Subcutaneous adipose tissue (tissue), 4 donors: ENCODE measurements around the gene CPA1. TPM values are rescaled to one million over a fixed set of nuclear protein-coding genes. Genes with fewer than 3 reads are reported as not detected.

Experiments used
- total RNA-seq, 4 donors: library from RNA; depleted of rRNA; stranded (reverse); fragments of >200 nt; gene quantifications; one replicate each; pipeline ENCODE4 v1.1.0, GENCODE V29; 2016
- TF ChIP-seq, protein P1 (sequence below): fragments of 450-650 bp; IDR thresholded peaks from one replicate; pipeline ENCODE4 v1.5.1; 2016; ENCODE audit warnings: low read depth, mild to moderate bottlenecking, control low read depth, antibody characterized with exemption, moderate library complexity

The CPA1 gene
- 1 to 10 TPM in 2 of 4 donors, under 1 TPM in 1, not detected in 1; 0.66 to 5.1 (median 3.3) TPM for total RNA-seq

DNA sequence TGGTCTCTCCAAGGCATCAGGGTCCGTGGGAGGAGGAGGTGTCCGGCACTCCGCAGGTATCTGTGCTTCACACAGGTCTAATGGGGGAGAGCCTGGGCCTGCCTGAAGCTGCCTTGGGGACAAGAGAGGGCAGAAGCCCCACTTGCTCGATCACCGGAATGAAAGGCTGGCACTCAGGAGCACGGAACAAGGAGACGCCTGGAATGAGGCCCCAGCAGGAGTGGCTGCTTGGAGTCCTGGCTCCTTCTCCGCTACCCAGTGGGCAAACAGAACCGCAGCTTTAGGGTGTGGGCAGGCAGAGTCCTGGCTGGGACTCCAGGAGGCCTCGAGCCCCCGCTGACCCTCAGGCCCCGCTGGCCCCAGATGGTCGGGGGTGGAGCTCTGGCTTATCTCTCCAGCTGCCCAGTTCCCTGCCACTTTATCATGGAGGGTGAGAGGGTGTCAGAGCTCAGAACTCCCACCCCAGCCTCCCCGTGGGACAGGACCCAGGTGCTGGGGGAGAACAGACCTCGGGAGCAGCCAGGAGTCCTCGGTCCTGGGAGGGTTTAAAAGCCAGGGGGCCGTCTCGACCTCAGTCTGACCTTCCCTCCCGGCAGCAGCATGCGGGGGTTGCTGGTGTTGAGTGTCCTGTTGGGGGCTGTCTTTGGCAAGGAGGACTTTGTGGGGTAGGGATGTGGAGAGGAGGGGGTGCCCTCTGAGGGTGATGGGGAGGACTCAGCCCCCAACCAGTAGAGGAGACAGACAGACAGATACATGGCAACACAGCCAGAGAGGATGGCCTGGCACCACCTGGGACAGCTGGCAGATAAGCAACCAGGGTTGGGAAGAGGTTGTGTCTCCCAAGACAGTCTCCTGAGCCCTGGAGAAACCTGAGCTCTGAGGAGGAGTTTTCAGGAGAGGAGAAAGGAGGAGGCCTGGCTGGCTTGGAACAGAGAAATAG lies at the start of gene CPA1:
CPA1 (plus strand) TSS at position 574 of the 940 bp plus-strand sequence; CDS start at position 601, 27 bp downstream.
- TF ChIP-seq, protein P1, sequence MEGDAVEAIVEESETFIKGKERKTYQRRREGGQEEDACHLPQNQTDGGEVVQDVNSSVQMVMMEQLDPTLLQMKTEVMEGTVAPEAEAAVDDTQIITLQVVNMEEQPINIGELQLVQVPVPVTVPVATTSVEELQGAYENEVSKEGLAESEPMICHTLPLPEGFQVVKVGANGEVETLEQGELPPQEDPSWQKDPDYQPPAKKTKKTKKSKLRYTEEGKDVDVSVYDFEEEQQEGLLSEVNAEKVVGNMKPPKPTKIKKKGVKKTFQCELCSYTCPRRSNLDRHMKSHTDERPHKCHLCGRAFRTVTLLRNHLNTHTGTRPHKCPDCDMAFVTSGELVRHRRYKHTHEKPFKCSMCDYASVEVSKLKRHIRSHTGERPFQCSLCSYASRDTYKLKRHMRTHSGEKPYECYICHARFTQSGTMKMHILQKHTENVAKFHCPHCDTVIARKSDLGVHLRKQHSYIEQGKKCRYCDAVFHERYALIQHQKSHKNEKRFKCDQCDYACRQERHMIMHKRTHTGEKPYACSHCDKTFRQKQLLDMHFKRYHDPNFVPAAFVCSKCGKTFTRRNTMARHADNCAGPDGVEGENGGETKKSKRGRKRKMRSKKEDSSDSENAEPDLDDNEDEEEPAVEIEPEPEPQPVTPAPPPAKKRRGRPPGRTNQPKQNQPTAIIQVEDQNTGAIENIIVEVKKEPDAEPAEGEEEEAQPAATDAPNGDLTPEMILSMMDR: no peak

DNA sequence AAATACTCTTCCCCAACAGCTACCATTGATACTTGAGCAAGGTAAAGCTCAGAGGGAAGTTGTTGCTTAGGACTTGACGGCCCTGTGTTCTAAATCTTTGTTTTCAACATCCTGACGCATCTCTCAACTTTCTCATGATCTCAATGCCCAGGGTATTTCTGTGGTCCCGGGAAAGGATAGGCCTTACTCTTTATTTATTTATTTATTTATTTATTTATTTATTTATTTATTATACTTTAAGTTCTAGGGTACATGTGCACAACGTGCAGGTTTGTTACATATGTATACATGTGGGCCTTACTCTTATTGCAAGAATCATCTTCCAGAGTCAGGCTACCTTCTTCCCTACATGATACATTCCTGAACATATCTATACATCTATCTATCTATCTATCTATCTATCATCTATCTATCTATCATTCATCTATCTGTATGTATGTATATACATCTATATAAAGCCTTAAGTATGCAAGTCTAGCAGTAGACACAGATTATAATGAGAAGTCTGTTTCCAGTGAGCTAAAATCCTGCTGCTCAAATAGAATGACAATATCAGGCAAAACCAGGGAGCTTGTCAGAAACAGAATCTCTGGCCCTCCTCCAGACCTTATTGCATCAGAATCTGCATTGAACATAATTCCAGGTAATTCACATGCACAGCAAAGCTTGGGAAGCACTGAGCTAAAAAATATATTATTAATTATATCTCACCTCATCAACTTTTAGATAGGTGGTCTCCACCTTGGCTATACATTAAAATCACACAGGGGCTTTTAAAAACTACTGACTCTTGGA lies 47.8 kb upstream of the CPA1 start:
- TF ChIP-seq, protein P1: no peak

DNA sequence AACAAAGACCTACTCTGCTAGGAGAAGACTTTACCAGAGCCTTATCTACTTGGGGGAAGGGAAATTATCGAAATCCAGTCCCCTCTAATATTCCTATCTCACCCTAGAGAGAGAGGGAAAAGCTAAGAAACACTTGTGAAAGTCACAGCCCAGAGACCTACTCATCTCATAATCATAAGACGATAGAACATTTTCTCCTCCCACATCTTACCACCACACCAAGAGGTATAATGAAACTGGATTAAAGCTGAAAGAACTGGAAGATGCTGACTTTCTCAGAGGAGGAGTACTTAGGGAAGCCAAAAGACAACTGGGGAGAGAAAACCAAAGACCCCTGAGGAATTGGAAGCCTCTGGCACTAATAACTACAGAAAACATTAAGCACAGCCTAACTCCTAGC lies 46.5 kb upstream of the CPA1 start:
- TF ChIP-seq, protein P1: no peak

DNA sequence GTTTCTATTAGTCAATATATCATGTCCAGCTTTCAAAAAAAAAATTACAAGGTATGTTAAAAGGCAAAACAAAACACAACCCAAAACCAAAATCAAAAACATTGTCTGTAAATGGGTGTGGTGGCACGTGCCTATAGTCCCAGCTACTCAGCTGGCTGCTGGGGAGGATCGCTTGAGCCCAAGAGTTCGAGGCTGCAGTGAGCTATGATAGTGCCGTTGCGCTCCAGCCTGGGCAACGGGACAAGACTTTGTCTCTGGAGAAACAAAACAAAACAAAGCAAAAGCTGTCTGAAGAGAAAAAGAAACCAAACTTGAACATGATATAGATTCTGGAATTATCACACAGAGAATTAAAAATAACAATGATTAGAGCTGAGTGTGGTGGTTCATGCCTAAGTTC lies 46.0 kb upstream of the CPA1 start:
- TF ChIP-seq, protein P1: no peak

DNA sequence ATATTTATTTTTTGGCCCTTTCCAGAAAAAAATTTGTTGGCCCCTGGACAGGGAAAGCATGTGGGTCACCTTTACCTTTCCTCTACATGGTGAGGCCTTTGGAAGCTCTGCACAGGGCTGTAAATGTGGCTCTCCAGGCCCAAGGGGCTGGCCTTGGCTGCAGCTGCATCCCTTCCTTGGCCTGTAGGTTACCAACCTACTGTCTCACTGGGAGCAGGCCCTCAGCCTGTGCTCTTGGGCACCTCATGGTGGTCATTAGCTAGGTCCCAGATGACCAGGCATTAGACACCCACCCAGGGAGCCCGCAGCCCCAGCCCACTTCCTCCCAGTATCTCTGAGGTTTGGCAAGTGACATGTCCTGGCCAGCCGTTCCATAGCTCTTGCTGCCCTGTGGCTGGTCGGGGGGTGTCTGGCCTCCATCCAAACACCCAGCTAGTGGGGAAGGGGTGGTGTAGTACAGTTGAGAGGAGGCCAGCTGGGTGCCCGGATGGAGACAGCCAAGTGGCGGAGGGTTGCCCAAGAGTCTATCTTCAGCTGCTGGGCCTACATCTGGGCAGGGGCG lies 42.8 kb upstream of the CPA1 start:
- TF ChIP-seq, protein P1: no peak

DNA sequence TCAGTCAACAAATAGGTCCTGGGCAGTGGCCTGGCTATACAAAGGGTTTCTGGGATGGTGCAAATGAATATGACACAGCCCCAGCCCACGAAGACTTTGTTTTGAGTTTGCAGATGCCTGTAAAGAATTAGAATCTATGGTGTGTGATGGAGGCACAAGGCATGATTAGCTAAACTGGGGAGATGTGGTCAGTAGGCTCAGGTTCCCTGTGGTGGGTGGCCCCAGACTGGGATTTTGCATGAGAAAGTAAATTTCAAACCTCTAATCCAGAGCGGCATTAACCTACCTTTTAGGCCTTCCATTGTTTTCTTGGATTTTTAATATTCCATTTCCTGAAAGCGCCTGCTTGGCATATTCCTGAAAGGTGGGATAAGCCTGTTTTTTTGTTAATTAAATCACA lies 42.1 kb upstream of the CPA1 start:
- TF ChIP-seq, protein P1: no peak

DNA sequence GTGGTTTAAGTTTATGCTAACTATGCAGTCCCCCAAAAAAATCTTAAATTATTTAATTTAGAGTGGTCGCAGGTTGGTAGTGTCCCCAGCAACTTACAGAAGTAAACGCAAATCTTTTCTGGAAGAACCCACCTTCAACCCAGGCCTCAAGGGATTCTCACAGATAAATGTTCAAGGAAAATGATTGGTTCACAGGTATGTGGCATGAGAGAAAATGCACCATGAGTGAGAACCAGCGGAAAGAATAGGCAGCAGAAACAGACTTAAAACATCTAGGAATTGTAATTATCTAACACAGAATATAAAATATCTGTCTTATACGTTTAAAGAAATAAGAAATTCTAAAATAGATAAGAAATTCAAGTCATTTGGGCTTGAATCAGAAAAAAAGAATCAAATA lies 38.4 kb upstream of the CPA1 start:
- TF ChIP-seq, protein P1: no peak
